Left renal cortex interstitium (tissue), 4 donors: Measurements from ENCODE around the gene ACMSD. TPM values are rescaled to one million over a fixed set of nuclear protein-coding genes. Genes with fewer than 3 reads are reported as not detected.

Experiments
- DNase-seq, 4 donors: peaks; one replicate each; pipeline ENCODE4 v3.0.0-alpha.2; 2013; ENCODE audit warnings: low read depth in 4 of 4, low spot score in 2 of 4, missing footprints in 1 of 4
- polyA plus RNA-seq, 4 donors: library from polyadenylated mRNA; unstranded; fragments of 120-200 nt; gene quantifications; one replicate each; pipeline ENCODE4 v1.2.1, GENCODE V29; 2013; ENCODE audit not compliant: insufficient read length in 4 of 4

ACMSD gene
- polyA plus RNA-seq, 4 donors = 30.0 to 42.3 (median 38.6) TPM

DNA sequence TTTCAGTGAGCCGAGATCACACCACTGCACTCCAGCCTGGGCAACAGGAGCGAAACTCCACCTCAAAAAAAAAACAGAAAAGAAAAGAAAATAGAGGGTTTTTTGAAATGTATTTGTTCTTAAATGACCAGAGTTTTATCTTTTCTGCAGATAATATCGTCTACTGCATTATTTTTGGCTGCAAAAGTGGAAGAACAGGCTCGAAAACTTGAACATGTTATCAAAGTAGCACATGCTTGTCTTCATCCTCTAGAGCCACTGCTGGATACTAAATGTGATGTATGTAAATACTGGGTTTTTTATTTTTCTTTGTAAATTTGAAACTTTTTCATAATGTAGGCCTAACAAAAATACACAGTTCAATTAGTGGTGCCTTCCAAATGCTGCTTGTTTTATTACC, 98.3 kb downstream of the ACMSD start:
- no peak for DNase-seq

DNA sequence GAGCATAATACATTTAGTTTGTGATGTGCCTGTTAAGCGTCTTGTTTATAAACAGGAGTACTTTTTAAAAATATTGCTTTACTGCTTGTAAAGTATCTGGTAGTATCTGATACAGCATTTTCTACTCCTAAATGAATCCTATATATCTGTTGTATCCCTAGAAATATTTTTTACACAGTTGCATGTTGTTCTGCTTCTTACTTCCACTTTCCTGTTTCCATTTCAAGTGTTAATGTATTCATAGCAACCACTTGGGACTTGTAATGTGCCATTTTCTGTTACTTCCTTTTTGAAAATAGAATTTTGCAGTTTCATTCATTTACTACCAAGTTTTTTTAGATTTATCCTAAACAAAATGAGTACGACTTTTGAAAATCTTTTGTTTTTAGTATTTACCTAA, 105.1 kb downstream of the ACMSD start:
- no peak for DNase-seq

- DNase-seq = no peak
These were observed 106.6 kb downstream of the ACMSD start for GRCh38 chr2:134944975-134945374.

DNA sequence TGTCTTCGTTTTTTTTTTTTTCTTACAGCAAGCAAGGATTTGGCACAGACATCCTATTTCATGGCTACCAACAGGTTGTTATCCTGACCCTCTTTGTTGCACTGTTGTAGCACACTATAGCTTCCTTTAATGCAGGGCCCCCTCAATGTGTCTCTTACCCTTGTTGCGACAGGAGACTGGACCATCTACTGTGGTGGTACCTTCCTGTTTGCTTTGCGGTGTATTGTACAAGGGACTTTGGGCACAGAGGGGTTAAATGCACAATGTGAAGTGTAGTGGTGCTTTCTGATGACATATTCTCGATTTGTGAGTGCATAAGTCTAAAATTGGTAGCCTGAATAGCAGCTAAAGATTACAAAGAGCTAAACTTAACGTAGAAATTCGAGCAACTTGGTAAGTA, 107.7 kb downstream of the ACMSD start:
- DNase-seq = no peak

GRCh38 chr2:134949981-134950708, 111.7 kb downstream of the ACMSD start:
- no peak for DNase-seq

- no peak for DNase-seq
These were observed 112.5 kb downstream of the ACMSD start for GRCh38 chr2:134950886-134951285.

Other genes with a start within 250 kb of the ACMSD start
- gene TMEM163, start 119.6 kb upstream of the ACMSD start, polyA plus RNA-seq = 1 to 10 TPM in 3 of 4 donors, under 1 TPM in 1; 0.87 to 2.4 (median 1.3) TPM
- 10 to 100 TPM; 48.7 to 80.2 (median 61.5) TPM for gene CCNT2, start 80.2 kb downstream of the ACMSD start, polyA plus RNA-seq
- gene MAP3K19, start 208.8 kb downstream of the ACMSD start, polyA plus RNA-seq = under 1 TPM; 0.33 to 0.47 (median 0.36) TPM
- 10 to 100 TPM; 45.6 to 60.2 (median 52.5) TPM for gene RAB3GAP1, start 213.7 kb downstream of the ACMSD start, polyA plus RNA-seq